ENCODE data around the gene VEGFB. TPM values are rescaled to one million over a fixed set of nuclear protein-coding genes. Genes with fewer than 3 reads are reported as not detected.

Gene VEGFB
- total and polyA plus RNA-seq, 2 donors = 16.0 to 70.2 TPM

GRCh38 chr11:64253043-64253442, 18.7 kb downstream of the VEGFB start:
- no peak overlapping the region for H3K4me3 ChIP-seq (ENCODE audit: low read length in 2 of 2)
- H3K27me3 ChIP-seq (ENCODE audit: control insufficient read depth in 2 of 2, insufficient read depth in 1 of 2, low read length in 1 of 2) = peaks cover 2 to 22% of the 10 kb centered on the region in 2 donors
- H3K4me1 ChIP-seq (ENCODE audit: control insufficient read depth in 2 of 2, insufficient read depth in 2 of 2, low read length in 2 of 2) = peaks cover 12 to 37% of the 10 kb centered on the region in 2 donors
- WGBS = 87% methylated on average over 8 of the region's 8 CpGs
- H3K27ac ChIP-seq (ENCODE audit: low read depth in 1 of 2, low read length in 1 of 2) = no peak overlapping the region
- DNase-seq (ENCODE audit: low read depth in 6 of 9, low spot score in 9 of 9) = no peak
- peaks cover 0 to 8% of the 10 kb centered on the region in 2 donors for H3K9me3 ChIP-seq (ENCODE audit: control insufficient read depth in 2 of 2, insufficient read depth in 1 of 2, low read length in 1 of 2)
- peaks cover 16 to 23% of the 10 kb centered on the region in 2 donors for H3K36me3 ChIP-seq (ENCODE audit: control insufficient read depth in 2 of 2, insufficient read depth in 2 of 2, low read length in 1 of 2)

- Histone ChIP-seq H3K27ac (ENCODE audit: low read depth in 1 of 2, low read length in 1 of 2) (no peak overlapping the region), H3K27me3 (ENCODE audit: control insufficient read depth in 2 of 2, insufficient read depth in 1 of 2, low read length in 1 of 2) (peaks cover 0 to 18% of the 10 kb centered on the region in 2 donors), H3K4me1 (ENCODE audit: control insufficient read depth in 2 of 2, insufficient read depth in 2 of 2, low read length in 2 of 2) (peaks cover 12 to 37% of the 10 kb centered on the region in 2 donors), H3K36me3 (ENCODE audit: control insufficient read depth in 2 of 2, insufficient read depth in 2 of 2, low read length in 1 of 2) (peaks cover 17 to 26% of the 10 kb centered on the region in 2 donors), H3K9me3 (ENCODE audit: control insufficient read depth in 2 of 2, insufficient read depth in 1 of 2, low read length in 1 of 2) (peaks cover 0 to 8% of the 10 kb centered on the region in 2 donors), H3K4me3 (ENCODE audit: low read length in 2 of 2) (no peak overlapping the region)
- 90% methylated on average over 5 of the region's 5 CpGs for WGBS
- no peak for DNase-seq (ENCODE audit: low read depth in 6 of 9, low spot score in 9 of 9)
These were observed 19.1 kb downstream of the VEGFB start for GRCh38 chr11:64253481-64253880.

DNA sequence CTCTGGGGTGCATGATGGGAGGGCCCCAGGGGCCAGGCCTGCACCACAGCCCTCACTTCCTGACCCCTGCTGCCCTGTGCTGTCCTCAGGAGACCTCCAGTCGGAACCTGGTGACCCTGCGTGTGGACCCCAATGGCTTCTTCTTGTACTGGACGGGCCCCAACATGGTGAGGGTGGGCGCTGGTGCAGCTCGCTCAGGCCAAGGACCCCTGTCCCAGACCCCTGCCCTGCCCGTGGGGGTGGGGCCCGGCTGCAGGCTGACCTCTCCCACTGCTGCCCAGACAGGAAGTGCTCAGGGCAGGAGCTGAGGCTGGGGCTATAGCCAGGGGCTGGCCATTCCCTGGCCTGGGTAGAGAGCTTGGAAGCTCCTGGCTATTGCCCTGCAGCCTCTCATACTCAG, 19.9 kb downstream of the VEGFB start:
- H3K9me3 ChIP-seq (ENCODE audit: control insufficient read depth in 2 of 2, insufficient read depth in 1 of 2, low read length in 1 of 2) = peaks cover 0 to 8% of the 10 kb centered on the region in 2 donors
- H3K27me3 ChIP-seq (ENCODE audit: control insufficient read depth in 2 of 2, insufficient read depth in 1 of 2, low read length in 1 of 2) = peaks cover 0 to 16% of the 10 kb centered on the region in 2 donors
- H3K36me3 ChIP-seq (ENCODE audit: control insufficient read depth in 2 of 2, insufficient read depth in 2 of 2, low read length in 1 of 2) = peaks cover 25 to 32% of the 10 kb centered on the region in 2 donors
- no peak overlapping the region for H3K27ac ChIP-seq (ENCODE audit: low read depth in 1 of 2, low read length in 1 of 2)
- 98% methylated on average over 7 of the region's 7 CpGs for WGBS
- no peak overlapping the region for H3K4me3 ChIP-seq (ENCODE audit: low read length in 2 of 2)
- H3K4me1 ChIP-seq (ENCODE audit: control insufficient read depth in 2 of 2, insufficient read depth in 2 of 2, low read length in 2 of 2) = peaks cover 12 to 34% of the 10 kb centered on the region in 2 donors
- DNase-seq (ENCODE audit: low read depth in 6 of 9, low spot score in 9 of 9) = no peak

DNA sequence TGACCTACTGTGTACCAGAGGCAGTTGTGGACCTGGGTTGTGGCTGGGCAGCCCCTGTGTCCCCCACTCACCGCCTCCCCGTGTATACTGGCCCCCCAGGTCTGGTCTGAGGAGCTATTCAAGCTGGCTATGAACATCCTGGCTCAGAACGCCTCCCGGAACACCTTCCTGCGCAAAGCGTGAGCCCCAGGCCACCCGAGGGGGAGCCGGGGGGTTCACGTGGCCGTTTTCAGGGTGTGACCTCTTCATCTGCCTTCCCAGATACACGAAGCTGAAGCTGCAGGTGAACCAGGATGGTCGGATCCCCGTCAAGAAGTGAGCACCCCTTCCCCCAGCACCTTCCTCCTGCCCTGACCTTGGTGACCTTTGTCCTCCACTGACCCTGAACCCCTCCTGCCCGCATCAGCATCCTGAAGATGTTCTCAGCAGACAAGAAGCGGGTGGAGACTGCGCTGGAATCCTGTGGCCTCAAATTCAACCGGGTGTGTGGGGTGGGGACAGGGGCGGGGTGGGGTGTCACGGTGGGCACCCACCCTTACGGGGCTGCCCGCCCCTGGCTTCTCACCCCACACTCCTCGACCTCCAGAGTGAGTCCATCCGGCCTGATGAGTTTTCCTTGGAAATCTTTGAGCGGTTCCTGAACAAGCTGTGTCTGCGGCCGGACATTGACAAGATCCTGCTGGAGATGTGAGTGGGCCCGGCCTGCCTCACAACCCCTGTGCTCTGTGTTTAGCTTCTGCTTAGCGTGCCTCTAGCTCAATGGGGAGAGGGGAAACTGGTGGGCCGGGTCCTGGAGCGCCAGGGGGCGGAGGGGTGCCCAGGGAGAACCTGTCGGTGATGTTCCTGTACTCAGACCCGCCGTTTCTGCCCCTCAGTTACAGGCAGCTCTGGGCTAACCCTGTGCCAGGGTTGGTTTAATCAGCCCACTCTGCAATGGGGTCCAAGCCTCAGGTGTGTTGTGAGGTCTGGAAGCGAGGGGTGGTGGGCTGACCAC, 21.0 kb downstream of the VEGFB start:
- Histone ChIP-seq H3K27ac (ENCODE audit: low read depth in 1 of 2, low read length in 1 of 2) (no peak overlapping the region), H3K36me3 (ENCODE audit: control insufficient read depth in 2 of 2, insufficient read depth in 2 of 2, low read length in 1 of 2) (peaks cover 30 to 35% of the 10 kb centered on the region in 2 donors), H3K27me3 (ENCODE audit: control insufficient read depth in 2 of 2, insufficient read depth in 1 of 2, low read length in 1 of 2) (peaks cover 0 to 12% of the 10 kb centered on the region in 2 donors), H3K9me3 (ENCODE audit: control insufficient read depth in 2 of 2, insufficient read depth in 1 of 2, low read length in 1 of 2) (peaks cover 1 to 4% of the 10 kb centered on the region in 2 donors), H3K4me1 (ENCODE audit: control insufficient read depth in 2 of 2, insufficient read depth in 2 of 2, low read length in 2 of 2) (peaks cover 10 to 23% of the 10 kb centered on the region in 2 donors), H3K4me3 (ENCODE audit: low read length in 2 of 2) (no peak overlapping the region)
- WGBS = 97% methylated on average over 35 of the region's 35 CpGs
- no peak for DNase-seq (ENCODE audit: low read depth in 6 of 9, low spot score in 9 of 9)

DNA sequence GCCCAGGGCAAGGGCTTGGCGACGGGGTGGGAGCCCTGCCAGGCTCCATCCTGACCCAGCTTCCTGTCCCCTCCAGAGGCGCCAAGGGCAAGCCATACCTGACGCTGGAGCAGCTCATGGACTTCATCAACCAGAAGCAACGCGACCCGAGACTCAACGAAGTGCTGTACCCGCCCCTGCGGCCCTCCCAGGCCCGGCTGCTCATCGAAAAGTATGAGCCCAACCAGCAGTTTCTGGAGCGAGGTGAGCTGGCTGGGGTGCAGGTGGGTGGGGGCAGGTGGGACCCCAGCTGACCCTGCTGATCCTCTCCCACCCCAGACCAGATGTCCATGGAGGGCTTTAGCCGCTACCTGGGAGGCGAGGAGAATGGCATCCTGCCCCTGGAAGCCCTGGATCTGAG, 21.9 kb downstream of the VEGFB start:
- Histone ChIP-seq H3K27me3 (ENCODE audit: control insufficient read depth in 2 of 2, insufficient read depth in 1 of 2, low read length in 1 of 2) (peaks cover 0 to 4% of the 10 kb centered on the region in 2 donors), H3K36me3 (ENCODE audit: control insufficient read depth in 2 of 2, insufficient read depth in 2 of 2, low read length in 1 of 2) (peaks cover 30 to 38% of the 10 kb centered on the region in 2 donors), H3K4me3 (ENCODE audit: low read length in 2 of 2) (no peak overlapping the region), H3K4me1 (ENCODE audit: control insufficient read depth in 2 of 2, insufficient read depth in 2 of 2, low read length in 2 of 2) (peaks cover 4 to 15% of the 10 kb centered on the region in 2 donors), H3K9me3 (ENCODE audit: control insufficient read depth in 2 of 2, insufficient read depth in 1 of 2, low read length in 1 of 2) (peaks cover 0 to 1% of the 10 kb centered on the region in 2 donors), H3K27ac (ENCODE audit: low read depth in 1 of 2, low read length in 1 of 2) (no peak overlapping the region)
- DNase-seq (ENCODE audit: low read depth in 6 of 9, low spot score in 9 of 9) = no peak
- WGBS = 94% methylated on average over 15 of the region's 15 CpGs

GRCh38 chr11:64258356-64258755, 24.0 kb downstream of the VEGFB start:
- Histone ChIP-seq H3K4me3 (ENCODE audit: low read length in 2 of 2) (no peak overlapping the region), H3K27me3 (ENCODE audit: control insufficient read depth in 2 of 2, insufficient read depth in 1 of 2, low read length in 1 of 2) (no peaks in the 10 kb centered on the region), H3K36me3 (ENCODE audit: control insufficient read depth in 2 of 2, insufficient read depth in 2 of 2, low read length in 1 of 2) (peaks cover 41 to 49% of the 10 kb centered on the region in 2 donors), H3K4me1 (ENCODE audit: control insufficient read depth in 2 of 2, insufficient read depth in 2 of 2, low read length in 2 of 2) (no peaks in the 10 kb centered on the region), H3K27ac (ENCODE audit: low read depth in 1 of 2, low read length in 1 of 2) (no peak overlapping the region), H3K9me3 (ENCODE audit: control insufficient read depth in 2 of 2, insufficient read depth in 1 of 2, low read length in 1 of 2) (peaks cover 0 to 1% of the 10 kb centered on the region in 2 donors)
- DNase-seq (ENCODE audit: low read depth in 6 of 9, low spot score in 9 of 9) = no peak
- 95% methylated on average over 24 of the region's 24 CpGs for WGBS

- H3K4me3 ChIP-seq (ENCODE audit: low read length in 2 of 2) = no peak overlapping the region
- H3K9me3 ChIP-seq (ENCODE audit: control insufficient read depth in 2 of 2, insufficient read depth in 1 of 2, low read length in 1 of 2) = peaks cover 0 to 1% of the 10 kb centered on the region in 2 donors
- H3K27me3 ChIP-seq (ENCODE audit: control insufficient read depth in 2 of 2, insufficient read depth in 1 of 2, low read length in 1 of 2) = no peaks in the 10 kb centered on the region
- 96% methylated on average over 32 of the region's 32 CpGs for WGBS
- peaks cover 41 to 49% of the 10 kb centered on the region in 2 donors for H3K36me3 ChIP-seq (ENCODE audit: control insufficient read depth in 2 of 2, insufficient read depth in 2 of 2, low read length in 1 of 2)
- no peak overlapping the region for H3K27ac ChIP-seq (ENCODE audit: low read depth in 1 of 2, low read length in 1 of 2)
- DNase-seq (ENCODE audit: low read depth in 6 of 9, low spot score in 9 of 9) = no peak
- no peaks in the 10 kb centered on the region for H3K4me1 ChIP-seq (ENCODE audit: control insufficient read depth in 2 of 2, insufficient read depth in 2 of 2, low read length in 2 of 2)
These were observed 24.7 kb downstream of the VEGFB start for GRCh38 chr11:64258946-64259532.

DNA sequence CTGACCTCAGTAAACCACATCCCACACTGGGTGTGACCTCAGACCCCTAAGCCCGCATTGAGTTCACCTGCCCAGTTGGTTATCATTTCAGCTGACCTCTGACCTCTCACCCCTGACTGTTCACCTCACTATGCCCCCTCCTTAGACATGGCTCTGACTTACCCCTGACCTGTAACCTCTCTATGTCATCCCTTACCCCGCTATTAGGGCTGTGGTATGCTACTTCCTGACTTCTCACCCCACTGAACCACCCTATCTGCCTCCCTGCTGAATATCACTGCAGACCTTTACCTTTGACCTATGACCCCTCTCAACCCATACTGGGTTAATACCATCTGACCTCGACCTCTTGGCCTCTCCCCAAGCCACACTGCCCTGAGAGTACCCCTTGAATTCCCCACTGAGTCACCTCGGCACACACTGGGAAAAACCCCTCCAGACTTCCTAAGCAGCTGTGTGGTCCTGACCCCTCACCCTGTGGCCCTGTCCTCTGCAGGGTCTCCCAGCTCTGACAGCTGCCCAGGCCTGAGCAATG, 25.2 kb downstream of the VEGFB start:
- Histone ChIP-seq H3K36me3 (ENCODE audit: control insufficient read depth in 2 of 2, insufficient read depth in 2 of 2, low read length in 1 of 2) (peaks cover 37 to 47% of the 10 kb centered on the region in 2 donors), H3K27me3 (ENCODE audit: control insufficient read depth in 2 of 2, insufficient read depth in 1 of 2, low read length in 1 of 2) (no peaks in the 10 kb centered on the region), H3K4me1 (ENCODE audit: control insufficient read depth in 2 of 2, insufficient read depth in 2 of 2, low read length in 2 of 2) (no peaks in the 10 kb centered on the region), H3K27ac (ENCODE audit: low read depth in 1 of 2, low read length in 1 of 2) (no peak overlapping the region), H3K4me3 (ENCODE audit: low read length in 2 of 2) (no peak overlapping the region), H3K9me3 (ENCODE audit: control insufficient read depth in 2 of 2, insufficient read depth in 1 of 2, low read length in 1 of 2) (peaks cover 0 to 1% of the 10 kb centered on the region in 2 donors)
- DNase-seq (ENCODE audit: low read depth in 6 of 9, low spot score in 9 of 9) = no peak
- 95% methylated on average over 4 of the region's 4 CpGs for WGBS
